ENCODE data around the gene STK11IP. TPM values are rescaled to one million over a fixed set of nuclear protein-coding genes. Genes with fewer than 3 reads are reported as not detected.
"Not testable (repeated sequence)": the region's sequence is repeated elsewhere in the genome, so short reads cannot be mapped to it uniquely, and the experiment has no call there.

Gene STK11IP
- total RNA-seq, 1 experiment from 2014 or later: 40.6 TPM

DNA sequence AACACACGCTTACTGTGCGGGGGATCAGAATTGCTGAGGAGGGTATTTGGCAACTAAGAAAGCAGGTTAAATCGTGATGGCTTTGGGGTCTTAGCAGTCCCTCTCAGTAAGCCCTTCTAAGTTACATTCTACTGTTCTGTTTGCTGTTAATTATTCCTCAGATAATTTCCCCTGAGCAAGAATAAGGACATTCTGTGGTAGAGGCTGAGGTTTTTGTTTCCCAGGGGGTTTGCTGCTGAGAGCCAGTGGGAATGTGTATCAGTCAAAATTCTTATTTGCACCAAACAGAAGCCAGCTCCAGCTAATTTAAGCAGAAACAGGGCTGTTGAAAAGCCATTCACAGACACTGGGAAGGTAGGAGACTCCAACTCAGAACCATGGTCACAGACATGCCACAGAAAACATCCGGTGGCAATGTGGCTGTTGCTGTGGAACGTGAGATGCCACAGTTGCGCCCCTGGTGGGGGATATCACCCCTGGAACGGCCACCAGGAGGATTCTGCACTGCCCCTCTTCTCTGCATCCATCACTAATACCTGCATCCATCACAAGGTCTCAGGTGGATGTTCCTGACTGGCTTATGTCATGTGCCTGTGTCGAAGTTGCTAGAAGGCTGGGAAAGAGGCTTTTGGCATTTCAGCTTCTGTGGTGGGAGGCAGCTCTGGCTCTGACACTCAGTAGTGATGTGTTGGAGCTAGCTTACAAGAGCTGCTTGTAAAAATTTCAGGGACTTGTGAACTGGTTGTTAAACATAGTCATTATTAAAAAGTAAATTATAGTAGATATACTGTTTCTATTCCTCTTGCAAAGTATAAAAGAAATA, 53.0 kb downstream of the STK11IP start:
- intact Hi-C loops (cut with micrococcal nuclease; ENCODE audit: unreplicated experiment): no loop called here
- Histone ChIP-seq H3K36me3 (ENCODE audit: low read depth) (no peaks in the 10 kb centered on the region), H3K79me2 (ENCODE audit: low read depth) (no peaks in the 10 kb centered on the region), H3K9me2 (ENCODE audit: insufficient read depth) (no peaks in the 10 kb centered on the region), H3K27me3 (ENCODE audit: insufficient read depth, low read depth) (no peaks in the 10 kb centered on the region), H3F3A (ENCODE audit: insufficient read depth, low read depth) (0 out of 2 replicates have a peak, but pooled peaks cover under 1% of the 10 kb centered on the region), H3K9me3 (ENCODE audit: insufficient read depth, low read depth) (no peaks in the 10 kb centered on the region), H3K4me1 (replicated peaks; ENCODE audit: insufficient read depth) (peaks cover 4% of the 10 kb centered on the region), H3K4me3 (no peak overlapping the region), H4K20me1 (ENCODE audit: insufficient read depth) (no peaks in the 10 kb centered on the region), H3K27ac (no peak overlapping the region), H2AFZ (no peak overlapping the region), H3K4me2 (no peak overlapping the region)
- no peak for TF ChIP-seq EZH2 (IDR thresholded peaks at IDR 0.05; ENCODE audit: low read depth)
- no peak for TF ChIP-seq CTCF (conservative IDR thresholded peaks at IDR 0.05)
- POLR2A ChIA-PET (ENCODE audit: unreplicated experiment): no interaction called here
- CTCF ChIA-PET: interaction anchor here (0.6 kb wide), 1 partner anchor 12 kb away, joined by 3 read pairs; no protein-coding TSS in a partner anchor
- no TSS peak for BruUV-seq (replicated peaks)
- no peak for DNase-seq

DNA sequence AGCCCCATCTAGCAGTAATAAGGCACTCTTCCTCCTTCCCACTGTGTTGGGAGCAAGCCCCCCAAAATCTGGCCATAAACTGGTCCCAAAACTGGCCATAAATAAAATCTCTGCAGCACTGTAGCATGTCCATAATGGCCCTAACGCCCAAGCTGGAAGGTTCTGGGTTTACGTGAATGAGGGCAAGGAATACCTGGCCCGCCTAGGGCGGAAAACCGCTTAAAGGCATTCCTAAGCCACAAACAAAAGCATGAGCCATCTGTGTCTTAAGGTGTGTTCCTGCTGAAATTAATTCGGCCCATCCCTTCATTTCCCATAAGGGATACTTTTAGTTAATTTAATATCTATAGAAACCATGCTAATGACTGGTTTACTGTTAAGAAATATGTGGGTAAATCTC, 54.0 kb downstream of the STK11IP start:
- H3K27ac ChIP-seq; H3K4me1 ChIP-seq (replicated peaks; ENCODE audit: insufficient read depth); H4K20me1 ChIP-seq (ENCODE audit: insufficient read depth); H2AFZ ChIP-seq; H3K4me3 ChIP-seq; H3K9me2 ChIP-seq (ENCODE audit: insufficient read depth); H3F3A ChIP-seq (ENCODE audit: insufficient read depth, low read depth); H3K79me2 ChIP-seq (ENCODE audit: low read depth); BruUV-seq (replicated peaks); H3K4me2 ChIP-seq; H3K36me3 ChIP-seq (ENCODE audit: low read depth); POLR2A ChIA-PET (ENCODE audit: unreplicated experiment); intact Hi-C loops (cut with micrococcal nuclease; ENCODE audit: unreplicated experiment); H3K9me3 ChIP-seq (ENCODE audit: insufficient read depth, low read depth); H3K27me3 ChIP-seq (ENCODE audit: insufficient read depth, low read depth); CTCF ChIA-PET; DNase-seq: not testable (repeated sequence)

- ChIA-PET POLR2A (ENCODE audit: unreplicated experiment) (interaction anchor here (0.6 kb wide), 1 partner anchor 57 kb away, joined by 17 read pairs; no protein-coding TSS in a partner anchor), CTCF (interaction anchor here (0.7 kb wide), 1 partner anchor 338 kb away, joined by 4 read pairs; no protein-coding TSS in a partner anchor)
- no peak overlapping the region for H3K4me2 ChIP-seq
- peaks cover 24% of the 10 kb centered on the region; the same call in 1 of the 2 replicates for H3K9me3 ChIP-seq (ENCODE audit: insufficient read depth, low read depth)
- intact Hi-C loops (cut with micrococcal nuclease; ENCODE audit: unreplicated experiment): no loop called here
- H3K4me3 ChIP-seq: no peak overlapping the region
- DNase-seq: no peak
- peaks cover 9% of the 10 kb centered on the region for H3K4me1 ChIP-seq (replicated peaks; ENCODE audit: insufficient read depth)
- H4K20me1 ChIP-seq (ENCODE audit: insufficient read depth): no peaks in the 10 kb centered on the region
- no peaks in the 10 kb centered on the region for H3K79me2 ChIP-seq (ENCODE audit: low read depth)
- no peaks in the 10 kb centered on the region for H3K27me3 ChIP-seq (ENCODE audit: insufficient read depth, low read depth)
- H3K9me2 ChIP-seq (ENCODE audit: insufficient read depth): no peaks in the 10 kb centered on the region
- H3K36me3 ChIP-seq (ENCODE audit: low read depth): no peaks in the 10 kb centered on the region
- TF ChIP-seq EZH2 (IDR thresholded peaks at IDR 0.05; ENCODE audit: low read depth) (no peak), CTCF (conservative IDR thresholded peaks at IDR 0.05) (no peak)
- no peak overlapping the region for H2AFZ ChIP-seq
- no TSS peak for BruUV-seq (replicated peaks)
- peaks cover 10% of the 10 kb centered on the region for H3F3A ChIP-seq (ENCODE audit: insufficient read depth, low read depth)
- peak overlapping the region; percentile 36; the same call in 1 of the 2 replicates for H3K27ac ChIP-seq
These were observed 58.9 kb downstream of the STK11IP start for GRCh38 chr2:219656526-219656925.

Data from PC-9 (cell line).